Measurements from ENCODE around the gene HNF4A.

GRCh38 chr20:44459271-44459670, 103.8 kb downstream of the HNF4A start:
- TF ChIP-seq ELK4 (IDR thresholded peaks at IDR 0.05; ENCODE audit: borderline replicate concordance, low read depth, low read length) (no peak), ZNF768 (tag by site-specific recombination; IDR thresholded peaks at IDR 0.05) (no peak), ZNF423 (tag by site-specific recombination; IDR thresholded peaks at IDR 0.05) (no peak)
